HG03469 (cell line): ENCODE measurements around the gene HEPACAM2.

Source experiments
- ATAC-seq: cut with Tn5 transposase; IDR thresholded peaks from one replicate; pipeline ENCODE4 v1.9.1; 2021; ENCODE audit warnings: mild to moderate bottlenecking, moderate library complexity, moderate number of reproducible peaks; ENCODE audit not compliant: unreplicated experiment

The HEPACAM2 gene

GRCh38 chr7:93203496-93203895 is 22.8 kb downstream of the HEPACAM2 start:
- no peak for ATAC-seq

DNA sequence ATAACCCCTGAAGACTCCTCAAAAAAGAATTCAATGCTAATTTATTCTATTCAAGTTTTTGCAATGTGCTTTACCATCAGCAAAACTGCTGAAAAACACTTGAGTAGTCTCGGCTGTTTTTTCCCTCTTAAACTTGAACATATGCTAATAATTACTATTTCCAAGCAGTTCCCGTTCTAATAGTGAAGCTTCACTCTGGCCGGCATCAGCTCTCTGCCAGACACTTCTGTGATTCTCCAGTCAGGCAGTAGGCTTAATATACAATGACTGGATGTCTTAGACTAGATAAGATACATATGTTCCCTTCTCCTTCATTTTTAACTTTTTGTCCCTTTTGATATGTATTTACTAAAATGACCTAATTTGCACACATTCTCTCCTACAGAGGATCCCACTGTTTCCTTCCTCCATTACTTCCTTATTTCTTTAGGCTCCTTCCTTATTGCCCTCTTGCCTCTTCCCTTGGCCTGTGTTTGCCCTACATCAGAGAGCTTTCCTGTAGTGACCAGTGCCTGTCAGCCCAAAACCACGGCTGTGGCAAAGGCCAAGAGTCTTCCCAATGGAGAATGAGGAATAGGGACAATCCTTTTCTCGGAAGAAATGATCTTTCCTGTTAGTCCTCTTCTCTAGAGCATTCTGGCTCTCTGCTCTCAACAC is 23.5 kb downstream of the HEPACAM2 start:
- no peak for ATAC-seq

DNA sequence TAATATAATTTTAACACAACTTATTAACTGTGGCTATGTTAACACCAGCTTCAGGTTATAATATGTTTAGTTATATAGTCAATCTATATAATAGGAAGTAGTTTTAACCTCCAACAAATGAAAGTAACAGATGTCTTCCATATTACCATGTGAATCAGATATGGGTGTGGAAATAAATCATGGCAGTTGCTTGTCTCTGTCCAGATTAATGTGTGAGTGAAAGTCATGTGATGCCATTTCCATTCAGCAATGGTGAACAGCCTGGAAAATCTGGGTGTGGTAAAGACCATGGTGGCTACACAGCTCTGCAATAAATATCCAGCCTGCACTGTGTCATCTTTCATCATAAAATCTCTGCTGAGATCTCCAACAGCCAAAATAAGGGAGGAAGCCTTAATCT is 27.8 kb downstream of the HEPACAM2 start:
- ATAC-seq = no peak

- ATAC-seq = no peak
Observed at GRCh38 chr7:93196336-93196735, 29.9 kb downstream of the HEPACAM2 start.

- ATAC-seq = no peak
Observed at GRCh38 chr7:93194386-93194785, 31.9 kb downstream of the HEPACAM2 start.

- no peak for ATAC-seq
Observed at GRCh38 chr7:93188870-93189634, 37.2 kb downstream of the HEPACAM2 start.

DNA sequence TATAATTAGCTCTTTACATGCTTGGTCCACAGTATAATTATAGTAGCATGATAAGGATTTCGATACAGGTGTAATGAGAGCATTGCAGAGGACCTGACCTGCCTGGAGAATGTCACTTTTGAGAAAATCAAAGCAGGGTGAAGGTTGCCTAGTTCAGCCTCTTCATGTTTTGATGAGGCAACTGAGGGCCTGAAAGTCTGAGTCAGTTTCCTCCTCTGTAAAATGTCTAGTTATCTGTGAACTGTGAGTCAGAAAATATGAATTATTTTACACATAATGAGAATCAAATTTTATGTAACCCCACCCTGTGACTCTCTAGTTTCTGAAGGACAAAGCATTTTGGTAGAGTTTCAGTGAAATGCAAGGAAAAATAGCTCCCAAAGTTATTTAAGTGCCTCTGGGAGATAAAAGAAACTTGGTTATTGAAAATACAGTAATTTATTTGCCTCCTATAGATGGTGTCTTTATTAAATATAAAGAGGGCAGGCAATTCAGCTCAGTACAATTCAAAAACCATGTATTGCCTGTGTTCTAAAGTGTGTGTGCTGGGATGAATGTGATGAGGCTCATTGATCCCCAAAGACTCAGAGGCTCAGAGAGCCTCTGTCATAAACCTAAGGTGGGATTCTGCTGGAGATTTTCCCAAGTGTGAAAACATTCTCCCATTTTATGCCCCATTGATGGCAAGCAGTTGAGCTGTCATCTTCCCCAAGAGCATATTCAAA is 40.8 kb downstream of the HEPACAM2 start:
- no peak for ATAC-seq

GRCh38 chr7:93179173-93179572 is 47.1 kb downstream of the HEPACAM2 start:
- no peak for ATAC-seq

GRCh38 chr7:93178213-93178612 is 48.1 kb downstream of the HEPACAM2 start:
- no peak for ATAC-seq

DNA sequence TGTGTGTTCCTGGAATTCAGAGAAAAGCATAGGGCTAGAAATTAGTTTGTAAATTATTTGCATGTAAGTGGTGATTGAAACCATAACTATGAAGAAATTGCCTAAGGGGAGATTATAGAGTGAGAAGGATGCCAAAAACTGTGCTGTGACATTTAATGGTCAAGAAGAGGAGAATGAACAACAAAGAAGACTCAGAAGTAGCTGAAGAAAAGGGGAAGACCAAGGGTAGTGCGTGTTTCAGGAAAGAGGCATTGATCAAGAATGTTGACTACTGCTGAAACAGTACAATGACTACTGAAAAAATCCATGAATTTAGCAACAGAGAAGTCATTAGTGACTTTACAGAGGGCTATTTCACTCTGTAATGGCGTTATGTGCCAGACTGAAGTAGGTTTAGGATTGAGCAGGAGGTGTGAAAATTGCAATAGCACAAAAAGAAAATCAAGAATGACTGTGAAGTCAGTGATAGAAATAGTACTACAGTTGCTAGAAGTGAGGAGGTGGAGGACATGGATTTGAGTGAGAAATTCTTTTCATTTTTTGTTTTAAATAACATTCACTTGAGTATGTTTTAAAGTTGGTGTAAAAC is 49.2 kb downstream of the HEPACAM2 start:
- ATAC-seq = no peak

GRCh38 chr7:93175219-93175618 is 51.0 kb downstream of the HEPACAM2 start:
- no peak for ATAC-seq

DNA sequence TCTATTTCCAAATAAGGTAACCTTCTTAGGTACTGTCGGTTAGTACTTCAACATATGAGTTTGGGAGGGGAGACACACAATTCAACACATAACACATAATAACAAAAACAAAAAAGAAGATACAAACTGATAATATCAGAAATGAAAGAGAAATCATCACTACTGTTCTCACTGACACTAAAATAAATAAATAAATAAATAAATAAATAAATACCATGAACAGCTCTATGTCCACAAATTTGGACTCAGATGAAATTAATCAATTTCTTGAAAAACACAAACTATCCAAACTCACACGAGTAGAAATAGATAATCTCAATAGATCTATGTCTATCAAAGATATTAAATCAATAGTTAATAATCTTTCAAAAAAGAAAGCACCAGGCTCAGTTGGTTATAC is 53.6 kb downstream of the HEPACAM2 start:
- ATAC-seq = no peak

- no peak for ATAC-seq
Observed at GRCh38 chr7:93171606-93172226, 54.6 kb downstream of the HEPACAM2 start.

DNA sequence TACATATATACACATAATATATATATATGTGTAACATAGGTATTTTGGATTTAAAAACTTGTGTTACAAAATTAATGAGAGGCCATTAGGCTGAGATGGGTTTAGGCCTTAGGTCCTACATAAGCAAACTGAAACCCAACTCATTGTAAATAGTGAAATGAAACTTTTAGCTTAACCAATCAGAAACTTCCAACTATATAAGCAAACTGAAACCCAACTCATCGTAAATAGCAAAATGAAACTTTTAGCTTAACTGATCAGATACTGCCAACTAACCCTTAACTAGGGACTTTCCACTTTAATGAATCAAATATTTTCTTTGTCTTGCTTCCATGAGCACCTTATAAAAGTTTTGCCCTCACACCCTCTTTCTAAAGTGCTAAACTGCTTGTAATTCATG is 60.8 kb downstream of the HEPACAM2 start:
- peak; percentile 99 for ATAC-seq

DNA sequence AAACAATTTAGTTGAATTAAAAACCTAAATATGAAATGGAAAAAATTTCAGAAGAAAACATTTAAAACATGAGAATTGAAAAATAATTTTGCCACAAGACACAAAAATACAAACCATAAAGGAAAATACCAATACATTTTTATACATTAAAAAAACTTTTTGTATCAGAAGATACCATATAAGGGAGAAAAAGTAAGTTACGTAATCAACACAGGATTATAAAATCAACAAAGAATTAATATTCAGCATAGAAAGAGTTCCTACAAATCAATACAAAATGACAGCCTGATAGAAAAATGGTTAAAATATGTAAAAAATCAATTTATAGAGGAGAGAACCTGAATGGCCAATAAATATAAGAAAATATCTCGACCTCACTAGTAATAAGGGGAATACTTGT is 61.5 kb downstream of the HEPACAM2 start:
- no peak for ATAC-seq

- no peak for ATAC-seq
Observed at GRCh38 chr7:93161181-93161762, 65.0 kb downstream of the HEPACAM2 start.

DNA sequence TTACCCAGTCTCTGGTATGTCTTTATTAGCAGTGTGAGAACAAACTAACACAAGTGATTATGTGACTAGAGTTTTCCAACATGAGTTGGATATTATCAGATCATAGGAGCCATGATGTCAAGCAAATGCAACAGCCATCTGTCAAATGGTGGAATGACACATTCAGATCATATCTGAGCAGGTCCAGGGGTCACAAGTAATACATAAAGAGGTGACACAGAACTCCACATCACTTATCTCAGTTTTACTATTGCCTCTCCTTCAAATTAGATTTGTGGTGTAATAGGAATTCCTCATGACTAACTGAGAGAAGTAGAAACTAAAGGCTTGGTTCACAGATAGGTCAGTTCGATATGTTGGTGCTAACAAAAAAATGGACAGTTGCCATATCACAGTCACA is 65.9 kb downstream of the HEPACAM2 start:
- ATAC-seq = no peak

DNA sequence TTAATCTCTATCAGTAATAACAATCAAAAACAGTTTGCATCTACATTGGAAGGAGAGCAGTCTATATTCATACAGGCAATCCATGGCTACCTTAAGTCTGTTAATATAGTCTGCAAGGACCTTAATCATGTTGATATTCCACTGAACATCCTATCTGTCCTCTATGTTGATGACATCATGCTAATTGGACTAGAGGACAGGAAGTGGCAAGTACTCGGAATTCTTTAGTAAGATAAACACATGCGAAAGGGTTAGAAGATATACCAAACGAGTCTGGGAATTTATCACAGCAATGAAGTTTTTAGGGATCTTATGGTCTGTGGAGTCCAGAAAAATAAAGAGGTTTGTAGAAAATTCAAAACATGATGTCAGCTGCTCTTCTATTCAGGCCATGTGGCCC is 66.8 kb downstream of the HEPACAM2 start:
- no peak for ATAC-seq

GRCh38 chr7:93156884-93157283 is 69.4 kb downstream of the HEPACAM2 start:
- ATAC-seq = no peak

DNA sequence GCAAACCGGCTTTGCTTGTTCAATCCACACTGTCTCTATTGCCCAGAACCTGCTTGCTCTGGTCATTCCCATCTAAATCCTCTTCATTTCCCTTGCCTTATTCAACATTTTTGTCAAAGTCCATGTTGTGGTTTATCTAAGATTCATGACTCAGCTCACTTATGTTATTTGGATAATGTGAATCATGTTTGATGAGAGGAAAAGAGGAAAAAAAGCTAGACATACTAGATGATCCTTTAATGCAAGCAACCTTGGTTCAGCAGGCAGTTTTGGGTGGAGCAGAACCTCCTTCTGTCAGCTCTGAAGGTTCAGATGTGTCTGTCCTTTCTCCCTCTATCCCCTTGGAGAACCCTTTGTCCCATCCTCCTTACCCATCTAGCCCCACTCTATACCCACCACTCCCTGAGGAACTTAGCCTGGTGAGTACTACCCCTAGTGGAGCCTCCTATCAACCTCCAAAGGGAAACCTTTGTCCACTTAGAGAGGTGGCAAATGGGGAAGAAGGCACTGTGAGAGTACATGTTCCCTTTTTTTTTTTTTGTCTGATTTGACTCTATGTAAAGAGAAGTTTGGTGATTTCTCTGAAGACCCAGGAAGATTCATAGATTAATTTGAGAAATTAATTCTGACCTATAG is 76.0 kb downstream of the HEPACAM2 start:
- ATAC-seq = no peak
